Fibroblast of pulmonary artery (primary cell): Measurements from ENCODE around the gene NUP214.

Experiments
- DNase-seq: peaks from one replicate; pipeline ENCODE4 v3.0.0-alpha.2; 2010; ENCODE audit warnings: low read depth
- H3K4me3 ChIP-seq: replicated peaks from 2 replicates; pipeline ENCODE4 v1.5.1; 2011; ENCODE audit warnings: low read depth, mild to moderate bottlenecking, control low read depth, low read length, moderate library complexity
- TF ChIP-seq, protein P1 (sequence below): IDR thresholded peaks from 2 replicates; pipeline ENCODE4 v1.5.1; 2011; ENCODE audit warnings: mild to moderate bottlenecking, control low read depth, low read length, inconsistent platforms; ENCODE audit errors: missing control alignments

Gene NUP214

DNA sequence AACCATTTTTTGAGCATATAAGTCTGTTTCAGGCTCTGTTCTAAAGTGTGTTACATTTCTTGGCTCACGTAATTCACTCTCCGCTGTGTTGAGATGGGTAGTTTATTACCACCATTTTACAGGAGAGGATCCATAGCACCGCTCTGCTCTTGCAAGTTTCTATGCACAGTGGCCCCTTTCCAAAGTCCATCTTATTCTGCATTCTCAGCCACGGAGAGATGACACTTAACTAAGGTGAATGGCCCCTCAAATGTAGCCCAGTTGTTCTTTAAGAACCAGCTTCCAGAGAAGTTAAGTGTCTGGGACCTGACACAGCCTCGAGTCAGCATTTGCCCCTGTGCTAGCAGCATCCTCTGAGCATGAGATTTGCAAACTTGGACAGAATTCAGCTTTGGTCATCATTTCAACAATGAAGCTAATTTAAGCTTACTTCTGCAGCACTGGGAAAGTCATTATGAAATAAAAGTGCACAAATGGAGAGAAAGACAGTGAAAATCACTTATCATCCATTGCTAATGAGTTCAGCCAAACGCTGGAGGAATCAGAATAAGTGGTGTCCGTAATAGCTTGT, 89.0 kb downstream of the NUP214 start:
- TF ChIP-seq, protein P1, sequence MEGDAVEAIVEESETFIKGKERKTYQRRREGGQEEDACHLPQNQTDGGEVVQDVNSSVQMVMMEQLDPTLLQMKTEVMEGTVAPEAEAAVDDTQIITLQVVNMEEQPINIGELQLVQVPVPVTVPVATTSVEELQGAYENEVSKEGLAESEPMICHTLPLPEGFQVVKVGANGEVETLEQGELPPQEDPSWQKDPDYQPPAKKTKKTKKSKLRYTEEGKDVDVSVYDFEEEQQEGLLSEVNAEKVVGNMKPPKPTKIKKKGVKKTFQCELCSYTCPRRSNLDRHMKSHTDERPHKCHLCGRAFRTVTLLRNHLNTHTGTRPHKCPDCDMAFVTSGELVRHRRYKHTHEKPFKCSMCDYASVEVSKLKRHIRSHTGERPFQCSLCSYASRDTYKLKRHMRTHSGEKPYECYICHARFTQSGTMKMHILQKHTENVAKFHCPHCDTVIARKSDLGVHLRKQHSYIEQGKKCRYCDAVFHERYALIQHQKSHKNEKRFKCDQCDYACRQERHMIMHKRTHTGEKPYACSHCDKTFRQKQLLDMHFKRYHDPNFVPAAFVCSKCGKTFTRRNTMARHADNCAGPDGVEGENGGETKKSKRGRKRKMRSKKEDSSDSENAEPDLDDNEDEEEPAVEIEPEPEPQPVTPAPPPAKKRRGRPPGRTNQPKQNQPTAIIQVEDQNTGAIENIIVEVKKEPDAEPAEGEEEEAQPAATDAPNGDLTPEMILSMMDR, result no peak
- DNase-seq, result no peak
- H3K4me3 ChIP-seq, result no peak overlapping the region

DNA sequence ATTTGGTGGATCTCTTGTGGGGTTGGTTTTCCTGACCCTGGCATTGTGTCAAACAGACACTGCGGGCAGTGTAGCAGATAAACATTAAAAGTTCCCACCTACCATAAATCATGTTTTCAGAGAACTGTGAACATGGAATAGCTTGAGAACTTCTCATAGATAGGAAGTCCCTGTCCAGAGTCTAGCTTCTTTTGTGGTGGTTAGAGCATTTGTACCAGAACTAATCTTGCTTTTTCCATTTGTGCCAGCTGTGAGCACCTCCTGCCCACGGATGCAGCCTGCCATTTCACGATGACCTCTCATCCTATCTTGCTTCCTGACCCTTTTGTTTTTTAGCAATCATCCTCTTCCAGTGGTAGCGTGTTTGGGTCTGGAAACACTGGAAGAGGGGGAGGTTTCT, 89.5 kb downstream of the NUP214 start:
- no peak for DNase-seq
- TF ChIP-seq, protein P1, result no peak
- no peak overlapping the region for H3K4me3 ChIP-seq

DNA sequence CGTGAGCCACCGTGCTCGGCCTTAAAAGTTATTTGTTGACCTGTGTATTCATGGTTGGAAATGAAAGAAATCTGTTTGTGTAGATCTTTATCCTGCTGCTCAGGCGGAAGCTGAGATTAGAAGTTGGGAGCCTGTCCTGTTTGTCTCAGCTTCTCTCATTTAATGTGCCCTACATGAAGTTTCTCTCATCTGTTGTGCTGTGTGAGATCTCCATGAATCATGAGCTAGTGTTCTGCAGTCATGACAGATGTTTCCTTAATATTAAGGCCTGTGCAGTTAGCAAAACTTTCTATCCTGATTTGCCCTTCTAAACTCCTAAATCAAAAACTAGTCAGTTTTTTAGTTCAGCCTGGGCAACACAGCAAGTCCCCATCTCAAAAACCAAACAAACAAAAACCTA, 91.4 kb downstream of the NUP214 start:
- no peak for DNase-seq
- no peak overlapping the region for H3K4me3 ChIP-seq
- TF ChIP-seq, protein P1, result no peak

DNA sequence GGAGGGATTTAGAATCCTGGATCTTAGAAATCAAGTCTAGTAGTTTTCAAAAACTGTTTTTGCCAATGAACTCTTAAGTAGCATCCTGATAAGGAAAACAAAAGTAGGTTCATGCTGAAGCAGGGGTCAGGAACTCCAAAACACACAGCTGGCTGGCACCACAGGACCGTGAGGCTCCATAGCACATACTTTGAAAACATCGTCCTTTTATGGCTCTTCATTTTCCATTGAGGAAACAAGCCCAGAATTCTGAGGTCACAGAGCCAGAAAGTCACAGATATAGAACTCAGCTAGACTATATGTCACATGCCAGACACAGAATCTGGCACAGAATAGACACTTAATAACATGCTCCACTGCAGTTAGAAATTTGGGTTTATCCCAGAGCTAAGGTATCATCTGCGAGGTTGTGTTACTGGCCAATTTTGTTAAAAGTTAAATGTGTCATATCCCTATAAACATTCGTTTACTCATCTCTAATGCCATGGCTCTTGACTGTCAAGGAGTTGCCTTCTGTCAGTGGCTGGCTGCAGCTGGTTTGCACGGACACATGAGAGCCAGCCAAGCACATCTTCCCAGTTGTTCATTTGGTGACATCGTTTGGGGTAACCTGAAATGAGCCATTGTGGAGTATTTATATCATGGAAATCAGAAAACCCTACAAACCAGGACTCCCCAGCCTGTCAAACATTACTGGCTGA, 92.1 kb downstream of the NUP214 start:
- TF ChIP-seq, protein P1, result no peak
- DNase-seq, result no peak
- H3K4me3 ChIP-seq, result no peak overlapping the region

DNA sequence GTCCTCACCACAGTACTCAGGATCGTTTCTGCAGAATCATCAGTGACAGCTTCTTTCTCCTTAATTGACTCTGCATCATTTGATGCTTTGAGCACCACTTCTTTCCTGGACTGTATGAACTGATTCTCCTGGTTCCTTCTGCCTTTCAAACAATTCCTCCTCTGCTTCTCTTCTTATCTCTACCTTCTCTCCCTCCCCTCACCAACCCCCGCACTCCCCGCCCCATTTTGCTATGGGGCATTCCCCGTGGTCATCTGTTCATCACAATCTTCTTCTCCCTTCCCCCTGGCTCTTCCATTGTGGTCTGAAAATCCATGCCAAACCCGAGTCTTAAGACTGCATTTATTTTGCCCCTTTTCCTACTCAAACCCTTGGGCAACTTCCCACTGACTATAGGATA, 93.0 kb downstream of the NUP214 start:
- no peak for DNase-seq
- H3K4me3 ChIP-seq, result no peak overlapping the region
- TF ChIP-seq, protein P1, result no peak

DNA sequence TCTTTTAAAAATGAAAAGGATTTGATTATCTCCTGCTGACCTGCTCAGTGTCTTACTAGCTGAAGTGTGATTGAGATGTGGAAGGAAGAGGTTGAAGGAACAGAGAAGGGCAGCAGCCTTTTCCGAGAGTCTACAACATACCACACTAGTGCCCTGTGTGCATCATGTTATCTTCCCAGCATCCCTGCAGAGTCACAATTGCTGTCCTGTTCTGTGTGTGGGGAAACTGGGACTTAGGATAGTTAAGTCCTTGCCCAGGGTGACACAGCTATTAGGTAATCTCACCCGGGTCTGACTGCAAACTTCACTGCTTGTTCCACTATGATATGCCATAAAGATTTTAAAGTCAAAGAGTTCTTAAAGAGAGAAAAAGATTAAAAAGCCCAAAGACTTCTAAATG, 95.1 kb downstream of the NUP214 start:
- no peak overlapping the region for H3K4me3 ChIP-seq
- DNase-seq, result no peak
- TF ChIP-seq, protein P1, result no peak

DNA sequence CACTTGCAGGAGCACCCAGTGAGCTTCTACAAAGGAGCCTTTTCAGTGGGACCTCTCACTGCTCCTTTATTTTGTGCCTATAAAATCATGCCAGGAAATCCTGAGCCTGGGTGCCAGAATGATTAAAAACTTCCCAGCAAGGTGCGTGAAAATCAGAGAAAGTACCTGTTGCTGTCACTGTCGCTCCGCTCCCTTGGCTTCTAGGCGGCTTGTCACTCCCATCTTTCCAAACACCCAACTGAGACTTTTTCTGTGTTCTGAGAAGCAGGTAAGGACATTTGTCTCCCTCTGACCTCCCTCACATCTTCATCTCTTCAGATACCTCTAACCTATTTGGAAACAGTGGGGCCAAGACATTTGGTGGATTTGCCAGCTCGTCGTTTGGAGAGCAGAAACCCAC, 97.1 kb downstream of the NUP214 start:
- TF ChIP-seq, protein P1, result no peak
- DNase-seq, result no peak
- H3K4me3 ChIP-seq, result no peak overlapping the region
